ENCODE measurements around the gene CDC34. TPM values are rescaled to one million over a fixed set of nuclear protein-coding genes. Genes with fewer than 3 reads are reported as not detected.

Gene CDC34
- total RNA-seq, 1 donor from 2014 or later: 23.1 TPM

GRCh38 chr19:514166-514663 lies 17.3 kb upstream of the CDC34 start:
- no peak for ATAC-seq (ENCODE audit: low read depth)
- ChIA-PET POLR2A (no interaction called here), CTCF (no interaction called here)
- Mint-ChIP-seq H3K27ac (no peak overlapping the region), H3K4me3 (no peak overlapping the region), H3K4me1 (peaks cover 21% of the 10 kb centered on the region), H3K27me3 (no peaks in the 10 kb centered on the region), H3K36me3 (ENCODE audit: low read depth) (peaks cover 8% of the 10 kb centered on the region), H3K9me3 (no peaks in the 10 kb centered on the region)
- no peak for TF ChIP-seq CTCF (IDR thresholded peaks at IDR 0.05)
- intact Hi-C loops (cut with micrococcal nuclease): loop anchor here (5.0 kb wide), 1 partner anchor 118 kb away; the partner anchor contains the start of gene POLRMT
- no peak for DNase-seq

- peaks cover 6% of the 10 kb centered on the region for H3K36me3 Mint-ChIP-seq (ENCODE audit: low read depth)
- ChIA-PET POLR2A (interaction anchor here (0.5 to 0.6 kb wide), 2 partner anchors 9 to 30 kb away, joined by 4 to 6 read pairs; no protein-coding TSS in a partner anchor), CTCF (no interaction called here)
- no peak for DNase-seq
- H3K9me3 Mint-ChIP-seq: no peaks in the 10 kb centered on the region
- H3K27ac Mint-ChIP-seq: no peak overlapping the region
- intact Hi-C loops (cut with micrococcal nuclease): no loop called here
- ATAC-seq (ENCODE audit: low read depth): no peak
- no peak overlapping the region for H3K4me3 Mint-ChIP-seq
- peaks cover 3% of the 10 kb centered on the region for H3K4me1 Mint-ChIP-seq
- no peak for TF ChIP-seq CTCF (IDR thresholded peaks at IDR 0.05)
- H3K27me3 Mint-ChIP-seq: peaks cover 1% of the 10 kb centered on the region
Observed at GRCh38 chr19:517721-518597, 13.6 kb upstream of the CDC34 start.

DNA sequence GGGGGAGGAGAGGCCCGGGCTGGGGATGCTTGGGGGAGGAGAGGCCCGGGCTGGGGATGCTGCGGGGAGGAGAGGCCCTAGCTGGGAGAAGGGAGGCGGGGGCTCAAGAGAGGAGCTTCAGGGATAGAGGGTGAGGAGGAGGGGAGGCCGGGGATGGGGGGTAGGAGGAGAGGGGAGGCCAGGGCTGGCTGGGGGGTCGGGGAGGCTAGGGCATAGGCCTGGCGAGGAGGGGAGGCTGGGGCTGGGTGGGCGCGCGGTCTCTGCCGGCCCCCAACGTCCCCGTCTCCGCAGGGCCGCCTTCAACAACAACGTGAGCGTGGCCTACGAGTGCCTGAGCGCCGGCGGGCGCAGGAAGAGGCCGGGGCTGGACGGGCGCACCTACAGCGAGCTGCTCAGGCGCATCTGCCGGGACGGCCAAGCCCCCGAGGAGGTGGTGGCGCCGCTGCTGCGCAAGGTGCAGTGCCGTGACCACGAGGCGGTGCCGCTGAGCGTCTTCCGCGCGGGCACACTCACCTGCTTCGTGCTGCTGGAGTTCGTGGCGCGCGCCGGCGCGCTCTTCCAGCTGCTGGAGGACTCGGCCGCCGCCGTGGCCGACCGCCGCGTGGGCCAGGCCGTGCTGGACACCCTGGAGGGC lies 12.8 kb upstream of the CDC34 start:
- peaks cover 3% of the 10 kb centered on the region for H3K4me1 Mint-ChIP-seq
- no peak for TF ChIP-seq CTCF (IDR thresholded peaks at IDR 0.05)
- ChIA-PET POLR2A (interaction anchor here (0.5 to 1.1 kb wide), 3 partner anchors 9 to 31 kb away, joined by 4 to 10 read pairs (median 6); no protein-coding TSS in a partner anchor), CTCF (no interaction called here)
- H3K36me3 Mint-ChIP-seq (ENCODE audit: low read depth): peaks cover 5% of the 10 kb centered on the region
- H3K27me3 Mint-ChIP-seq: peaks cover 1% of the 10 kb centered on the region
- no peak for DNase-seq
- H3K4me3 Mint-ChIP-seq: no peak overlapping the region
- no peaks in the 10 kb centered on the region for H3K9me3 Mint-ChIP-seq
- H3K27ac Mint-ChIP-seq: no peak overlapping the region
- intact Hi-C loops (cut with micrococcal nuclease): no loop called here
- ATAC-seq (ENCODE audit: low read depth): peak; percentile 74

DNA sequence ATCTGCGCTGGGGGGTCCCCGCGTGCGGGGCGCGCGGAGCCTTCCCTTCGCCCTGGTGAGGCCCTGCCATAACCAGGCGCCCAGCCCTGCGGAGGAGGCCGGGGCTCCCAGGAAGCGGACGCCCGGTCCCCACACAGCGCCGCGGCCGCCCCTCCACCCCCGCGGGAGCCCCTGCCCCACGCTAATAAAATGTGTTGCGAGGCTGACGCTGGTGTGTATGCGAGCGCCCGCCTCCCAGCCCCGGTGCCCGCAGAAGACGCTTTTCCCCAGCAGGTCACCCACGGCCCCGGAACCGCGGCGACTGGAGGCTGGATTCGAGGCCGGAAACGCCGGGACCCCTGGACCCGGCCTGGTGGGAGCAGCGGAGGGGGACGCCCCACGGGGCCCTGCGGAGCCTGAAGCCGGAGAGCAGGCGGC lies 12.1 kb upstream of the CDC34 start:
- no peaks in the 10 kb centered on the region for H3K36me3 Mint-ChIP-seq (ENCODE audit: low read depth)
- no peak for ATAC-seq (ENCODE audit: low read depth)

More for the DNA sequence above, 12.1 kb upstream of the CDC34 start:
- intact Hi-C loops (cut with micrococcal nuclease): no loop called here
- no peaks in the 10 kb centered on the region for H3K4me1 Mint-ChIP-seq
- ChIA-PET CTCF (no interaction called here), POLR2A (interaction anchor here (1.1 to 1.2 kb wide), 2 partner anchors 9 to 11 kb away, joined by 3 to 10 read pairs; no protein-coding TSS in a partner anchor)
- H3K4me3 Mint-ChIP-seq: no peak overlapping the region
- H3K27me3 Mint-ChIP-seq: peaks cover 1% of the 10 kb centered on the region
- no peaks in the 10 kb centered on the region for H3K9me3 Mint-ChIP-seq
- TF ChIP-seq CTCF (IDR thresholded peaks at IDR 0.05): no peak
- H3K27ac Mint-ChIP-seq: no peak overlapping the region
- DNase-seq: no peak
